HFFc6 (cell line): ENCODE data around the gene ELF3. TPM values are rescaled to one million over a fixed set of nuclear protein-coding genes. Genes with fewer than 3 reads are reported as not detected.

Experiments
- DNase-seq: peaks from one replicate; pipeline ENCODE4 v3.0.0-alpha.2; 2018
- H3K27ac Mint-ChIP-seq: 2 replicates; pipeline ENCODE4 v1.8.0; 2020; ENCODE audit warnings: mild to moderate bottlenecking, mixed read lengths
- H3K27me3 Mint-ChIP-seq: 2 replicates; pipeline ENCODE4 v1.8.0; 2021; ENCODE audit warnings: mild to moderate bottlenecking, moderate library complexity, mixed read lengths; ENCODE audit not compliant: insufficient read depth
- H3K36me3 Mint-ChIP-seq: 2 replicates; pipeline ENCODE4 v1.8.0; 2021; ENCODE audit warnings: low read depth, mixed read lengths
- H3K4me1 Mint-ChIP-seq: 2 replicates; pipeline ENCODE4 v1.8.0; 2020; ENCODE audit warnings: low read depth, mixed read lengths
- H3K4me3 Mint-ChIP-seq: 2 replicates; pipeline ENCODE4 v1.8.0; 2020; ENCODE audit warnings: mild to moderate bottlenecking, moderate library complexity, mixed read lengths
- H3K9me3 Mint-ChIP-seq: 2 replicates; pipeline ENCODE4 v1.8.0; 2020; ENCODE audit warnings: mild to moderate bottlenecking, mixed read lengths
- total RNA-seq, 6 experiments: library from RNA; stranded (reverse); fragmentation: NEBNext Ultra II Directional; extraction: Animal tissue kit (Norgen Biotek cat#: 25700); gene quantifications; 2 replicates in 1 of 6; 3 replicates in 5 of 6; pipeline ENCODE4 v1.2.3, GENCODE V29; 2021
- TF ChIP-seq, protein P1 (sequence below): fragments of 200-600 bp; sonication (generic); IDR thresholded peaks from 2 replicates; pipeline ENCODE4 v1.5.0; 2021; ENCODE audit warnings: antibody characterized with exemption, mild to moderate bottlenecking

ELF3 gene
- total RNA-seq, 6 experiments from 2014 or later = 0.09 TPM; not detected in 4

DNA sequence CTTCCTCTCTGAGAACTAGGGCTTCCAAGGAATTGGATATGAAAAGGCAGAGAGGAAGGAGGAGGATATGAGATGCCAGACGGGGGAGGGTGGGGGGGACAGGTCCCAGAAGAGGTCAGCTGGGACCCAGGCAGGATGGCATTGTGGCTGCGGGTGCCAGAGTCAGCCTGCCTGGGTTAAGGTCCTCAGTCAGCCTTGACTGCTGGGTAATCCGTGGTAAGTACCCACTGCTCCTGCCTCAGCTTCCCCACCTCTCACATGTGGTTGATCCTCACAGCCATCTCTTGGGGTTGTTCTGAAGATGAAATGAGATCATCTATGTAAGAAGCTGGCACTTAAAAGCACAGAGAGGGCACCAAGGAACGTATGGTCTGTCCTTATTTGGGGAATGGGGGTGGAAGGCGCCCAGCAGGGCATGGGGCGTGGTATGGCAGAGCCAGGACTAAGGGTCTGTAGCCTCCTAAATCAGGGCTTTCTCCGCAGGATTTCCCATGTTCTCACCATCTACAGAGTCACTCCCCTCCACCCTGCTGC lies 23.8 kb downstream of the ELF3 start:
- TF ChIP-seq, protein P1, sequence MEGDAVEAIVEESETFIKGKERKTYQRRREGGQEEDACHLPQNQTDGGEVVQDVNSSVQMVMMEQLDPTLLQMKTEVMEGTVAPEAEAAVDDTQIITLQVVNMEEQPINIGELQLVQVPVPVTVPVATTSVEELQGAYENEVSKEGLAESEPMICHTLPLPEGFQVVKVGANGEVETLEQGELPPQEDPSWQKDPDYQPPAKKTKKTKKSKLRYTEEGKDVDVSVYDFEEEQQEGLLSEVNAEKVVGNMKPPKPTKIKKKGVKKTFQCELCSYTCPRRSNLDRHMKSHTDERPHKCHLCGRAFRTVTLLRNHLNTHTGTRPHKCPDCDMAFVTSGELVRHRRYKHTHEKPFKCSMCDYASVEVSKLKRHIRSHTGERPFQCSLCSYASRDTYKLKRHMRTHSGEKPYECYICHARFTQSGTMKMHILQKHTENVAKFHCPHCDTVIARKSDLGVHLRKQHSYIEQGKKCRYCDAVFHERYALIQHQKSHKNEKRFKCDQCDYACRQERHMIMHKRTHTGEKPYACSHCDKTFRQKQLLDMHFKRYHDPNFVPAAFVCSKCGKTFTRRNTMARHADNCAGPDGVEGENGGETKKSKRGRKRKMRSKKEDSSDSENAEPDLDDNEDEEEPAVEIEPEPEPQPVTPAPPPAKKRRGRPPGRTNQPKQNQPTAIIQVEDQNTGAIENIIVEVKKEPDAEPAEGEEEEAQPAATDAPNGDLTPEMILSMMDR = no peak
- DNase-seq = no peak
- Mint-ChIP-seq H3K4me1 (peaks cover 20% of the 10 kb centered on the region), H3K36me3 (no peaks in the 10 kb centered on the region), H3K27ac (no peak overlapping the region), H3K27me3 (peaks cover 19% of the 10 kb centered on the region), H3K9me3 (no peaks in the 10 kb centered on the region), H3K4me3 (no peak overlapping the region)

DNA sequence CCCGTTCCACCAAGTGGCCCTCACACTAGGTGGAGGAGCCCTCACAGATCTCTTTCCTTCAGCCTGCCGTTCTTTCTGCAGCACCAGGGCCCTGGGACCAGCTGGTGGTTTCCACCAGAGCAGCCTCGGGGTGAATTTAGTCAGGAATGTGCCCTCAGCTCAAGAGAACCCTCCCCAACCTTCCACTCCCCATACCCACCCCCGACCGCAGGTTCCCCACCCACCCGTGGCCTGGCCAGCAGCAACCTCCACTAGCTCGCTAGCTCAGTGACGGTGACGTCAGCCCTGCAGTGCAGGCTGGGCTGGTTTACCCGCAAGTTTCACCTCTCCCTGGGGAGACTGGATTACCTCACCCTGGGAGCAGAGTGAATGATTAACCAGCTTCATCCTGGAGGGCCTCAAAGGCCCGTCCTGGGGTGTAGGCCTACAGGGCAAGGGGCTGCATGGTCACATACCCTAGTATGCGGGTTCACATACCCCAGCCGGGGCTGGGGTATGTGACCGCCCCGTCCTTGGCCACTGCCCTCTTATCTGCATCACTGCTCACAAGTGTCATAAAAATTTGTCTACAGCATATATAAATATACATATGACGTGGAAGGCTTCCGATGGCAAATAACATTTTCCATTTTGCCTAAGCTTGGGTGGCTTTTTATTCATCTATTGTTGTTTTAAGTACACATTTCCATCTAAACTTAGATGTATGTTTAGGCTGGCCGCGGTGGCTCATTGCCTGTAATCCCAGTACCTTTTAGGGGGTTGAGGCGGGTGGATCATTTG lies 24.5 kb downstream of the ELF3 start:
- Mint-ChIP-seq H3K4me1 (peaks cover 13% of the 10 kb centered on the region), H3K27ac (no peak overlapping the region), H3K9me3 (no peaks in the 10 kb centered on the region), H3K4me3 (no peak overlapping the region), H3K36me3 (no peaks in the 10 kb centered on the region), H3K27me3 (peaks cover 18% of the 10 kb centered on the region)
- TF ChIP-seq, protein P1 = no peak
- DNase-seq = peak; percentile 80

DNA sequence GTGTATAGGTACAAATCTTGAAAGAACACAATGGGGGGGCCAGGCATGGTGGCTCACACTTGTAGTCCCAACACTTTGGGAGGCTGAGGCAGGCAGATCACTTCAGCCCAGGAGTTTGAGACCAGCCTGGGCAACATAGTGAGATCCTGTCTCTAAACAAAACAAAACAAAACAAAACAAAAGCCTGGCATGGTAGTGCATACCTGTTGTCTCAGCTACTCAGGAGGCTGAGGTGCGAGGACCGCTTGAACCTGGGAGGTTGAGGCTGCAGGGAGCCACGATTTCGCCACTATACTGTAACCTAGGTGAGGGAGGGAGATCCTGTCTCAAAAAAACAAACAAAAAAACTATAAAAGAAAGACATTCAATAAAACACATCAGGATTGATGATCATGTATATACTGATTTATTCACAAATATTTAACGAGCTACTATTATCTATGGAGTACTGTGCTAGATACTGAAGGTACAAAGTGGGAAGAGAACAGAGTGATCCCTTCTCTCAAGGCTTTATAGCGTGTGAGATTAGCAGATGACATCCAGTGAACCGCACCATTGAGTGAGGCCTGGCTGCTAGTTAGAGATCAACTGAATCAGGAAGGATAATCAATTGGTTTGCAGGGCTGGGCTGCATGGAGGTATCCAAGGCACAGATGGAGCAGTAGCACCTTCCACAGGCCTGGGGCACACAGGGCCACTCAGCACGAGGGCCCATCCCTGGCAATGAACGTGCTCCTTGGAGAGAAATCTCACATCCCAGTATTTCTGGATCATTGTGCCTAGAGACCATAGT lies 26.4 kb downstream of the ELF3 start:
- no peak overlapping the region for H3K4me3 Mint-ChIP-seq
- DNase-seq = no peak
- TF ChIP-seq, protein P1 = no peak
- peaks cover 9% of the 10 kb centered on the region; the same call in 1 of the 2 replicates for H3K4me1 Mint-ChIP-seq
- H3K27me3 Mint-ChIP-seq = peaks cover 14% of the 10 kb centered on the region
- H3K27ac Mint-ChIP-seq = no peak overlapping the region
- H3K9me3 Mint-ChIP-seq = no peaks in the 10 kb centered on the region
- H3K36me3 Mint-ChIP-seq = no peaks in the 10 kb centered on the region

DNA sequence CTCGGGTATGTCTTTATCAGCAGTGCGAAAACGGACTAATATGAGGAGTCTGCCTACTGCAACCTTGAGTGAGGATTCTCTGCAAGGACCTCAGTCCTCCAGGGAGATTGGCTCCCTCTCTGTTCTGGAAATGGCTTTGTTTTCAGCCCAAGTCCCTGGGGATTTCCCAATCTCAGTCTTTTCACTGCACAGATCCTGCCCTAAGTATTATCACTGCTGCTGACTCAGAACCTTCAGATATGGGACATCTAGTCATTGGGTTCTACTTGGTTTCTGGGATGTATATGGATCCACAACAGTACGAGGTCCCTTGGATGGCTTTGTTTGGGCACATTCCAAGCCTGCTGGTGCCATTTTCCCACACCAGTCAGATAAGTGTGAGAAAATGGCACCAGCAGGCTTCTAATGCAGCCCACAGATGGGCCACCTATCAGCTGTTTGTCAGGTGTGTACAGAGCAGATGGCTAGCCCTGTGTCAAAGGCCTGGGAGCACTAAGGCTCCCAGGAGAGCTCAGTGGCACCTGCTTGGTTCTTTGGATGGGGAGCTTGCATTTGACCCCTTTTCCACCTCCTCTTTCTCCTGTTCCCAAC lies 27.4 kb downstream of the ELF3 start:
- H3K27me3 Mint-ChIP-seq = peaks cover 17% of the 10 kb centered on the region
- H3K27ac Mint-ChIP-seq = no peak overlapping the region
- H3K9me3 Mint-ChIP-seq = no peaks in the 10 kb centered on the region
- peaks cover 9% of the 10 kb centered on the region; the same call in 1 of the 2 replicates for H3K4me1 Mint-ChIP-seq
- DNase-seq = no peak
- H3K36me3 Mint-ChIP-seq = no peaks in the 10 kb centered on the region
- TF ChIP-seq, protein P1 = no peak
- no peak overlapping the region for H3K4me3 Mint-ChIP-seq

DNA sequence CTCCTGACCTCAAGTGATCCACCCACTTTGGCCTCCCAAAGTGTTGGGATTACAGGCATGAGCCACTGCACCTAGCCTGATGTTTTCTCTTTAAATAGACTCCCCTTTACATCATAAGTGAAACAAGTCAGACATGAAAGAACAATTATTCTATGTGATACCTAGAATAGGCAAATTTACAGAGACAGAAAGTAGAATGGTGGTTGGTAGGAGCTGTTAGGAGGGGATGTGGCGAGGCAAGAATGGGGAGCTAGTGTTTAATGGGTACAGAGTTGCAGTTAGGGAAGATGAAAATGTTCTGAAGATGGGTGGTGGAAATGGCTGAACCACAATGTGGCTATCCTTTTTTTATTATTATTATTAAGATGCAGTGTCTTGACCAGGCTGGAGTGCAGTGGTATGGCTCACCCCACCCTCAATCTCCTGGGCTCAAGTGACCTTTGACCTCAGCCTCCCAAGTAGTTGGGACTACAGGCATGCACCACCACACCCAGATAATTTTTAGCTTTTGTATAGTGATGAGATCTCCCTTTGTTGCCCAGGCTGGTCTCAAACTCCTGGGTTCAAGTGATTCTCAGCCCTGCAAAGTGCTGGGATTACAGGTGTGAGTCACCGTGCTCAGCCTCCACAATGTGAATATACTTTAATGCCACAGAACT lies 28.4 kb downstream of the ELF3 start:
- TF ChIP-seq, protein P1 = no peak
- Mint-ChIP-seq H3K27ac (no peak overlapping the region), H3K9me3 (no peaks in the 10 kb centered on the region), H3K4me3 (no peak overlapping the region), H3K4me1 (peaks cover 9% of the 10 kb centered on the region; the same call in 1 of the 2 replicates), H3K27me3 (peaks cover 18% of the 10 kb centered on the region), H3K36me3 (no peaks in the 10 kb centered on the region)
- no peak for DNase-seq
